OCI-LY7 (cell line): ENCODE results near the gene UFSP2. TPM values are rescaled to one million over a fixed set of nuclear protein-coding genes. Genes with fewer than 3 reads are reported as not detected.

Source experiments
- BruUV-seq: library from RNA; stranded (reverse); fragments of 400-500 nt; replicated peaks from 2 replicates; lab custom pipeline; 2021; lab: Mats Ljungman, UMichigan
- CTCF ChIA-PET: fragments of 300-600 bp; sonication (Branson Sonifier 250); formaldehyde crosslinking; loops from one replicate; lab custom pipeline; 2022; ENCODE audit warnings: antibody characterized with exemption; ENCODE audit not compliant: unreplicated experiment; lab: Charles Lee
- POLR2A ChIA-PET: fragments of 300-600 bp; sonication (Branson Sonifier 250); formaldehyde crosslinking; loops from one replicate; lab custom pipeline; 2022; ENCODE audit warnings: antibody characterized with exemption; lab: Charles Lee
- DNase-seq: peaks from one replicate; pipeline ENCODE4 v3.0.0-alpha.2; 2015; ENCODE audit warnings: low spot score
- H2AFZ ChIP-seq: fragments of 200-600 bp; sonication (generic), shearing (Covaris generic); 2 replicates; pipeline ENCODE4 v1.6.1; 2014; ENCODE audit warnings: mild to moderate bottlenecking, antibody characterized with exemption, low read length, moderate library complexity
- H3K27ac ChIP-seq: fragments of 200-600 bp; sonication (generic); 2 replicates; pipeline ENCODE4 v1.5.1; 2014; ENCODE audit warnings: mixed run types, low read depth, mild to moderate bottlenecking, moderate library complexity, low read length, inconsistent platforms; ENCODE audit not compliant: poor library complexity, severe bottlenecking
- H3K36me3 ChIP-seq: fragments of 200-600 bp; sonication (generic); 2 replicates; pipeline ENCODE4 v1.6.1; 2014; ENCODE audit warnings: mild to moderate bottlenecking, antibody characterized with exemption, low read length, moderate library complexity, mixed read lengths; ENCODE audit not compliant: insufficient read depth
- H3K4me1 ChIP-seq: fragments of 200-600 bp; sonication (generic); 2 replicates; pipeline ENCODE4 v1.5.1; 2014; ENCODE audit warnings: mild to moderate bottlenecking, low read length; ENCODE audit not compliant: insufficient read depth, poor library complexity, severe bottlenecking
- H3K4me2 ChIP-seq: fragments of 200-600 bp; sonication (generic); 2 replicates; pipeline ENCODE4 v1.6.1; 2014; ENCODE audit warnings: mild to moderate bottlenecking, low read length
- H3K4me3 ChIP-seq: fragments of 200-600 bp; sonication (generic); 2 replicates; pipeline ENCODE4 v1.5.1; 2014; ENCODE audit warnings: mild to moderate bottlenecking, low read depth, low read length; ENCODE audit not compliant: poor library complexity, severe bottlenecking
- H3K79me2 ChIP-seq: fragments of 200-600 bp; sonication (generic); 2 replicates; pipeline ENCODE4 v1.6.1; 2016; ENCODE audit warnings: low read depth, mild to moderate bottlenecking, low read length, moderate library complexity, mixed read lengths; ENCODE audit not compliant: insufficient read depth
- H3K9me2 ChIP-seq: fragments of 200-600 bp; sonication (generic); 2 replicates; pipeline ENCODE4 v1.6.1; 2016; ENCODE audit warnings: mild to moderate bottlenecking, low read length, mixed read lengths; ENCODE audit not compliant: insufficient read depth
- H3K9me3 ChIP-seq: fragments of 200-600 bp; sonication (generic); 2 replicates; pipeline ENCODE4 v1.6.1; 2014; ENCODE audit warnings: mild to moderate bottlenecking, mixed run types, low read length, mixed read lengths
- H4K20me1 ChIP-seq: fragments of 200-600 bp; sonication (generic); 2 replicates; pipeline ENCODE4 v1.6.1; 2014; ENCODE audit warnings: mild to moderate bottlenecking, antibody characterized with exemption, low read length, moderate library complexity, mixed read lengths; ENCODE audit not compliant: insufficient read depth
- EZH2phosphoT487 ChIP-seq: fragments of 200-600 bp; sonication (generic); IDR thresholded peaks from 2 replicates; pipeline ENCODE4 v1.6.1; 2018; ENCODE audit warnings: low read depth, borderline replicate concordance, mild to moderate bottlenecking, mixed run types, antibody characterized with exemption, low read length, moderate library complexity, mixed read lengths
- intact Hi-C: fragments of 100-400 bp; cut with micrococcal nuclease; formaldehyde crosslinking; loops from one replicate; pipeline ENCODE4 v1.10.0; 2022; ENCODE audit not compliant: unreplicated experiment
- total RNA-seq, 2 experiments: library from RNA; depleted of rRNA in 1 of 2; stranded (reverse); fragments of >200 nt in 1 of 2; shearing (Covaris generic) in 1 of 2; gene quantifications; 2 replicates each; pipeline ENCODE4 v1.2.3, GENCODE V29; 2014 to 2022
- TF ChIP-seq, protein P1 (sequence below): fragments of 200-600 bp; sonication (generic); conservative IDR thresholded peaks from 2 replicates; pipeline ENCODE4 v1.5.1; 2014; ENCODE audit warnings: mild to moderate bottlenecking, antibody characterized with exemption, low read length, moderate library complexity, mixed read lengths

Gene UFSP2
- total RNA-seq, 2 experiments from 2014 or later, result 17.3 to 37.6 TPM

DNA sequence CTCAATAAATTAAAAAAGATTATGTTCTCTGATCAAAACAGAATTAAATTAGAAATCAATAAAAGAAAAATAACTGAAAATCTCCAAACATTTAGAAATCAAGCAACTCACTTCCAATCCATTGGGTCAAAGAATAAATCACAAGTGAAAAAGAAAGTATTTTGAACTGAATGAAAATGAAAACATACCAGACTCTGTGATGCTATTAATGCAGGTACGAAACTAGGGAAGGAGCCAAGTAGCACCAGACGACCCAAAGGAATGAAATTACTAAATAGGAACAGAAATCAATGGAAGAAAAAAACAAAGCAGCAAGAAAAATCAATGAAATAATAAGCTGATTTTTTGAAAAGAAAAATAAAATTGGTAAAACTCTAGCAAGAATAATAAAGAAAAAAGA, 30.4 kb upstream of the UFSP2 start:
- no TSS peak for BruUV-seq
- ChIA-PET POLR2A (no interaction called here), CTCF (no interaction called here)
- H3K4me2 ChIP-seq, result no peak overlapping the region
- H3K4me1 ChIP-seq, result no peaks in the 10 kb centered on the region
- no peak overlapping the region for H3K4me3 ChIP-seq
- no peaks in the 10 kb centered on the region for H3K36me3 ChIP-seq
- no peak overlapping the region for H2AFZ ChIP-seq
- H4K20me1 ChIP-seq, result no peaks in the 10 kb centered on the region
- no peak for TF ChIP-seq EZH2phosphoT487
- TF ChIP-seq, protein P1, sequence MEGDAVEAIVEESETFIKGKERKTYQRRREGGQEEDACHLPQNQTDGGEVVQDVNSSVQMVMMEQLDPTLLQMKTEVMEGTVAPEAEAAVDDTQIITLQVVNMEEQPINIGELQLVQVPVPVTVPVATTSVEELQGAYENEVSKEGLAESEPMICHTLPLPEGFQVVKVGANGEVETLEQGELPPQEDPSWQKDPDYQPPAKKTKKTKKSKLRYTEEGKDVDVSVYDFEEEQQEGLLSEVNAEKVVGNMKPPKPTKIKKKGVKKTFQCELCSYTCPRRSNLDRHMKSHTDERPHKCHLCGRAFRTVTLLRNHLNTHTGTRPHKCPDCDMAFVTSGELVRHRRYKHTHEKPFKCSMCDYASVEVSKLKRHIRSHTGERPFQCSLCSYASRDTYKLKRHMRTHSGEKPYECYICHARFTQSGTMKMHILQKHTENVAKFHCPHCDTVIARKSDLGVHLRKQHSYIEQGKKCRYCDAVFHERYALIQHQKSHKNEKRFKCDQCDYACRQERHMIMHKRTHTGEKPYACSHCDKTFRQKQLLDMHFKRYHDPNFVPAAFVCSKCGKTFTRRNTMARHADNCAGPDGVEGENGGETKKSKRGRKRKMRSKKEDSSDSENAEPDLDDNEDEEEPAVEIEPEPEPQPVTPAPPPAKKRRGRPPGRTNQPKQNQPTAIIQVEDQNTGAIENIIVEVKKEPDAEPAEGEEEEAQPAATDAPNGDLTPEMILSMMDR, result no peak
- intact Hi-C loops, result no loop called here
- no peaks in the 10 kb centered on the region for H3K79me2 ChIP-seq
- no peaks in the 10 kb centered on the region for H3K9me3 ChIP-seq
- H3K9me2 ChIP-seq, result no peaks in the 10 kb centered on the region
- no peak overlapping the region for H3K27ac ChIP-seq
- no peak for DNase-seq

DNA sequence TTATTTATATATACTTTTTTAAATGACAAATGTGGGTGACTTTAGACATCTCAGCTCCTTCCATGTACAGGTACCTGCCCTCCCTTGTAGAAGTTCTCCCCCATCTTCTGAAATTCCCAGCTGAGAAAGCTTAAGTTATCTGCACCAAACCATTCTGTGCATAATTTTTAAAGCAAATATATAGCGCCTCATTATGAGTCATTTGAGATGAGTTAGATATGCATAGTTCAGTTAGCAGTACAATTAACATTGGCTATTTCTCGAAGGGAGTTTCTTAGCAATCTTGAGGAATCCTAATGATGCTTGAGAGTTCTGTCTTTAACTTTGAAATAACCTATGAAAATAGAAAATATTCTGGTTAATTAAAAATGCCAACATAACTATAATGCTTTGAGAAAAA, 19.4 kb upstream of the UFSP2 start:
- intact Hi-C loops, result no loop called here
- H3K4me3 ChIP-seq, result no peak overlapping the region
- no peaks in the 10 kb centered on the region for H4K20me1 ChIP-seq
- no peaks in the 10 kb centered on the region for H3K4me1 ChIP-seq
- ChIA-PET POLR2A (interaction anchor here (1.2 to 1.6 kb wide), 2 partner anchors 9 to 11 kb away, joined by 3 read pairs; no protein-coding TSS in a partner anchor), CTCF (no interaction called here)
- no peak overlapping the region for H3K27ac ChIP-seq
- no peak overlapping the region for H2AFZ ChIP-seq
- H3K79me2 ChIP-seq, result no peaks in the 10 kb centered on the region
- no TSS peak for BruUV-seq
- H3K4me2 ChIP-seq, result no peak overlapping the region
- H3K9me3 ChIP-seq, result no peaks in the 10 kb centered on the region
- no peaks in the 10 kb centered on the region for H3K9me2 ChIP-seq
- H3K36me3 ChIP-seq, result no peaks in the 10 kb centered on the region
- no peak for DNase-seq
- TF ChIP-seq, protein P1, result no peak
- TF ChIP-seq EZH2phosphoT487, result no peak

DNA sequence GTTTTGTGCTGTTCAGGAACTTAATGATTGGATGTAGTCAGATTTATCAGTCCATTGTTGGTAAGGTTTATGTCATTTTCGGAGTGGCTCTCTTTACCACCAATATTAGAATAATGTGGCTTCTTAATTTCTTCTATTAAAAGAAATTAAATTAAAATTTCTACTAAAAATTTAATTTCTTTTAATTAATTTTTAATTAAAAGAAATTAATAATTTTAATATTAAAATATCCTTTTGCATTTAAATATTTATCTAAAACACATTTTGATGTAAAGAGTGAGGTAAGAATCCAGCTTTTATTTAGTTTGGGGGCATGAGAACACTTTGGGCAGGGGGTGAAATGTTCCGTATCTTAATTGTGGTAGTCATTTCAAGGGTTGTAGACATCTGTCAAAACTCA, 15.7 kb upstream of the UFSP2 start:
- Histone ChIP-seq H2AFZ (no peak overlapping the region), H3K79me2 (no peaks in the 10 kb centered on the region), H3K9me2 (no peaks in the 10 kb centered on the region), H3K27ac (no peak overlapping the region), H3K9me3 (no peaks in the 10 kb centered on the region), H3K36me3 (no peaks in the 10 kb centered on the region), H4K20me1 (no peaks in the 10 kb centered on the region), H3K4me1 (no peaks in the 10 kb centered on the region), H3K4me3 (no peak overlapping the region), H3K4me2 (no peak overlapping the region)
- ChIA-PET POLR2A (interaction anchor here (0.6 to 1.3 kb wide), 3 partner anchors 11 to 16 kb away, joined by 3 to 4 read pairs (median 3); no protein-coding TSS in a partner anchor), CTCF (no interaction called here)
- no peak for TF ChIP-seq EZH2phosphoT487
- TF ChIP-seq, protein P1, result no peak
- DNase-seq, result no peak
- intact Hi-C loops, result no loop called here
- BruUV-seq, result no TSS peak
